Measurements from ENCODE around the gene CCNB1IP1.
"Not testable (repeated sequence)": the region's sequence is repeated elsewhere in the genome, so short reads cannot be mapped to it uniquely, and the experiment has no call there.

CCNB1IP1 gene

GRCh38 chr14:20332788-20333493, at the start of gene CCNB1IP1:
TSS of gene CCNB1IP1 (minus strand) at chr14:20333279. CDS start at chr14:20316523, 16,756 bp downstream.
- FAIRE-seq: peak; percentile 95

GRCh38 chr14:20382526-20382925, 49.4 kb upstream of the CCNB1IP1 start:
- no peak for FAIRE-seq

- no peak for FAIRE-seq
Measured at GRCh38 chr14:20381341-20381740, 48.3 kb upstream of the CCNB1IP1 start.

GRCh38 chr14:20380681-20381080, 47.6 kb upstream of the CCNB1IP1 start:
- no peak for FAIRE-seq

- no peak for FAIRE-seq
Measured at GRCh38 chr14:20379743-20380142, 46.7 kb upstream of the CCNB1IP1 start.

GRCh38 chr14:20377171-20377570, 44.1 kb upstream of the CCNB1IP1 start:
- FAIRE-seq: no peak

GRCh38 chr14:20376071-20376588, 43.1 kb upstream of the CCNB1IP1 start:
- FAIRE-seq: no peak

- no peak for FAIRE-seq
Measured at GRCh38 chr14:20375471-20375870, 42.4 kb upstream of the CCNB1IP1 start.

GRCh38 chr14:20372796-20373195, 39.7 kb upstream of the CCNB1IP1 start:
- no peak for FAIRE-seq

GRCh38 chr14:20365928-20366327, 32.8 kb upstream of the CCNB1IP1 start:
- FAIRE-seq: no peak

- not testable (repeated sequence) for FAIRE-seq
Measured at GRCh38 chr14:20358474-20358873, 25.4 kb upstream of the CCNB1IP1 start.

- FAIRE-seq: no peak
Measured at GRCh38 chr14:20356422-20356821, 23.3 kb upstream of the CCNB1IP1 start.

- no peak for FAIRE-seq
Measured at GRCh38 chr14:20350860-20351259, 17.8 kb upstream of the CCNB1IP1 start.

- FAIRE-seq: no peak
Measured at GRCh38 chr14:20350282-20350681, 17.2 kb upstream of the CCNB1IP1 start.

GRCh38 chr14:20347747-20348146, 14.7 kb upstream of the CCNB1IP1 start:
- no peak for FAIRE-seq

- FAIRE-seq: no peak
Measured at GRCh38 chr14:20346713-20347112, 13.6 kb upstream of the CCNB1IP1 start.

GRCh38 chr14:20345366-20345765, 12.3 kb upstream of the CCNB1IP1 start:
- no peak for FAIRE-seq

- no peak for FAIRE-seq
Measured at GRCh38 chr14:20343862-20344220, 10.8 kb upstream of the CCNB1IP1 start.

- peak; percentile 96 for FAIRE-seq
Measured at GRCh38 chr14:20343092-20343861, 10.2 kb upstream of the CCNB1IP1 start, which contains the start of gene PARP2. TSS of gene PARP2 (plus strand) at chr14:20343635. CDS start at chr14:20343642, 7 bp downstream.

- peak; percentile 82 for FAIRE-seq
Measured at GRCh38 chr14:20341646-20342045, 8.6 kb upstream of the CCNB1IP1 start.

GRCh38 chr14:20341032-20341431, 8.0 kb upstream of the CCNB1IP1 start:
- FAIRE-seq: not testable (repeated sequence)

GRCh38 chr14:20334017-20334416, 938 bp upstream of the CCNB1IP1 start:
- no peak for FAIRE-seq

GRCh38 chr14:20333494-20333841, 389 bp upstream of the CCNB1IP1 start:
- no peak for FAIRE-seq

GRCh38 chr14:20332431-20332787, 670 bp downstream of the CCNB1IP1 start:
- no peak for FAIRE-seq

Measured in islet of Langerhans (tissue), 1 donor.